ENCODE measurements around the gene JUNB. TPM values are rescaled to one million over a fixed set of nuclear protein-coding genes. Genes with fewer than 3 reads are reported as not detected.

JUNB gene
- total RNA-seq, 1 donor from 2014 or later = 5.7 TPM

- no peaks in the 10 kb centered on the region for H3K9me3 Mint-ChIP-seq (ENCODE audit: low read depth)
- H3K27ac Mint-ChIP-seq = no peak overlapping the region
- peak overlapping the region; percentile 45 for H3K4me3 Mint-ChIP-seq (ENCODE audit: low read depth)
Measured at GRCh38 chr19:12773571-12773970, 17.7 kb upstream of the JUNB start.

DNA sequence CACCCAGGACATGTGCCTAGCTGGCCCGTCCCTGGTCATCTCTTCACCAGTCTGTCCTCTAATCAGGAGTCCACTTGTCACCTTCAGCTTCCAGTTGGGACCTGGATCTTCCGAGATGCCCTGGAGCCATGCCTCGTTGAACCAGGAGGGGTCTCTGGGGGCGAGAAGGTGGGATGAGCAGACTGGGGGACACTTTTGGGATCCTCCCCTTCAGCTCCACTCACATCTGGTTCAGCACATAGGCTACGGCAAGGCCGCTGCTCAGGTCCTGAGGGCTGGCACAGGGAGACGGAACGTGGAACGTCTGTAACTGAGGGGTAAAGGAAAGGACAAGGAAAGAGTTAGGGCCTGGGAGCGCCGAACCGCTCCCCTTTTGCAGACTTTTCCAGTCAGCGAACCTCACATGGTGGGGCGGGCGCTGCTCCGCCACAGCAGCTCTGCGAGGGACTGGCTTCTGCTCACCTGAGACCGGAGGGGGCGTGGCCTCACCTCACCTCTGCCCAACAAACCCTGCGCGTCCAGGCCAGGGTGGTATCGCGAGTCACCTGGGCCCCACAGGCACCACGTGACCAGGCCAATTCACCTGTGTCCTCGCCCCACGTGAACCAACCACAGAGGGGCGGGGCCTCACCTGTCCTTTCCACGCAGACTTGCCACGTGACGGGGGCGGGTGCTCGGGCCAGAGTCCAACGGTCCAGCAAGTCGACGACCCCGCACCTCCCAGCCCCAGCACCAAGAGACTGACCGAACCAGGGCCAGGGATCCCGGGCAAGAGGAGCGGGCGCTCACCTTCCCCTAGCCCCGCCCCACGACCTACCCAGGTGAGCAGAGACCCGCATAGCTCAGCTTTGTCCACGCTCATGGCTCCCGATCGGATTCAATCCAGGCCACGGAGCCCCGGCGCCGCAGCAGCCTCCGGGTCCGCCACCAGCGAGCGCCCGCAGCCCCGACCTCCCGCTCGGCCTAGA, 16.4 kb upstream of the JUNB start, which contains the start of gene HOOK2:
HOOK2 (minus strand) TSS at position 965 of the 968 bp plus-strand sequence; CDS start at position 862, 103 bp downstream.
- peak within 1 kb of the TSS; percentile 99 for H3K27ac Mint-ChIP-seq
- peaks cover 13% of the 10 kb centered on the region for H3K4me1 Mint-ChIP-seq (ENCODE audit: low read depth)

More at GRCh38 chr19:12773571-12773970, 17.7 kb upstream of the JUNB start:
- Mint-ChIP-seq H3K27me3 (peaks cover 3% of the 10 kb centered on the region), H3K4me1 (ENCODE audit: low read depth) (peaks cover 12% of the 10 kb centered on the region), H3K36me3 (ENCODE audit: insufficient read depth) (peaks cover 4% of the 10 kb centered on the region)
- no peak for DNase-seq (ENCODE audit: low spot score, unreplicated experiment)
- TF ChIP-seq, protein P1, sequence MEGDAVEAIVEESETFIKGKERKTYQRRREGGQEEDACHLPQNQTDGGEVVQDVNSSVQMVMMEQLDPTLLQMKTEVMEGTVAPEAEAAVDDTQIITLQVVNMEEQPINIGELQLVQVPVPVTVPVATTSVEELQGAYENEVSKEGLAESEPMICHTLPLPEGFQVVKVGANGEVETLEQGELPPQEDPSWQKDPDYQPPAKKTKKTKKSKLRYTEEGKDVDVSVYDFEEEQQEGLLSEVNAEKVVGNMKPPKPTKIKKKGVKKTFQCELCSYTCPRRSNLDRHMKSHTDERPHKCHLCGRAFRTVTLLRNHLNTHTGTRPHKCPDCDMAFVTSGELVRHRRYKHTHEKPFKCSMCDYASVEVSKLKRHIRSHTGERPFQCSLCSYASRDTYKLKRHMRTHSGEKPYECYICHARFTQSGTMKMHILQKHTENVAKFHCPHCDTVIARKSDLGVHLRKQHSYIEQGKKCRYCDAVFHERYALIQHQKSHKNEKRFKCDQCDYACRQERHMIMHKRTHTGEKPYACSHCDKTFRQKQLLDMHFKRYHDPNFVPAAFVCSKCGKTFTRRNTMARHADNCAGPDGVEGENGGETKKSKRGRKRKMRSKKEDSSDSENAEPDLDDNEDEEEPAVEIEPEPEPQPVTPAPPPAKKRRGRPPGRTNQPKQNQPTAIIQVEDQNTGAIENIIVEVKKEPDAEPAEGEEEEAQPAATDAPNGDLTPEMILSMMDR (IDR thresholded peaks at IDR 0.05; ENCODE audit: unreplicated experiment) = no peak

DNA sequence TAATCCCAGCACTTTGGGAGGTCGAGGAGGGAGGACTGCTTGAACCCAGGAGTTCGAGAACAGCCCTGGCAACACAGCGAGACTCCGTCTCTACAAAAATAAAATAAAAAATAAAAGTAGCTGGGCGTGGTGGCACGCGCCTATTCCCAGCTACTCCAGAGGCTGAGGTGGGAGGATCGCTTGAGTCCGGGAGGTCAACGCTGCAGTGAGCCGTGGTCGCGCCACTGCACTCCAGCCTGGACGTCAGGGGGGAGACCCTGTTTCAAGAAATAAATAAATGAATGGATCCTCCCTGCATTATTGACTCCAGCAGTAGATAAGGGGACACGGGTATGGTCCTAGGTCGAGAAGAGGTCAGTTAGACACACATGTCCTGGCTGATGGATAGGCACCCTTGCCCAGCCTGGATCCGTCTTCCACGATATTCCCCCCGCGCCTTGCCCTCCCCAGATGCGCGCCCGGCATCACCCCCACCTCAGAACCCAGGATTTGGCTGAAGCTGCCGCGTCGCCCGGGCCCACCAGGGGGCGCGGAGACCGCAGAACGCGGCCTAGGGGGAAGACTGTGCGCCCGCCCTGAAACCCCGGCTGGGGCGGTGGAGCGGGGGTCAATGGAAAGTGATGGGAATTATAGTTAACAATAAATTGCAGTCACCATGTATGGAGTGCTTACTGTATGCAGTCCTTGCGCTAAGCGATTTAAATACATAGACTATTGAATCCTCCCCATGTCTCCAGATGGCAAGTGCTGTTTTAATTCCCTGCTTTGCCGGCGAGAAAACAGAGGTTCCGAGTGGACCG, 13.9 kb upstream of the JUNB start:
- TF ChIP-seq, protein P1 (IDR thresholded peaks at IDR 0.05; ENCODE audit: unreplicated experiment) = peak; percentile 97
- peaks cover 13% of the 10 kb centered on the region for H3K4me1 Mint-ChIP-seq (ENCODE audit: low read depth)
- no peaks in the 10 kb centered on the region for H3K9me3 Mint-ChIP-seq (ENCODE audit: low read depth)
- H3K36me3 Mint-ChIP-seq (ENCODE audit: insufficient read depth) = peaks cover 4% of the 10 kb centered on the region
- H3K27ac Mint-ChIP-seq = peak overlapping the region; percentile 52
- peak; percentile 76 for DNase-seq (ENCODE audit: low spot score, unreplicated experiment)
- peak overlapping the region; percentile 74 for H3K4me3 Mint-ChIP-seq (ENCODE audit: low read depth)
- peaks cover 11% of the 10 kb centered on the region for H3K27me3 Mint-ChIP-seq

More for the DNA sequence above, 16.4 kb upstream of the JUNB start, which contains the start of gene HOOK2:
- H3K27me3 Mint-ChIP-seq = peaks cover 11% of the 10 kb centered on the region
- TF ChIP-seq, protein P1 (IDR thresholded peaks at IDR 0.05; ENCODE audit: unreplicated experiment) = no peak
- H3K9me3 Mint-ChIP-seq (ENCODE audit: low read depth) = no peaks in the 10 kb centered on the region
- DNase-seq (ENCODE audit: low spot score, unreplicated experiment) = peak; percentile 94
- H3K4me3 Mint-ChIP-seq (ENCODE audit: low read depth) = peak within 1 kb of the TSS; percentile 89
- peaks cover 4% of the 10 kb centered on the region for H3K36me3 Mint-ChIP-seq (ENCODE audit: insufficient read depth)

DNA sequence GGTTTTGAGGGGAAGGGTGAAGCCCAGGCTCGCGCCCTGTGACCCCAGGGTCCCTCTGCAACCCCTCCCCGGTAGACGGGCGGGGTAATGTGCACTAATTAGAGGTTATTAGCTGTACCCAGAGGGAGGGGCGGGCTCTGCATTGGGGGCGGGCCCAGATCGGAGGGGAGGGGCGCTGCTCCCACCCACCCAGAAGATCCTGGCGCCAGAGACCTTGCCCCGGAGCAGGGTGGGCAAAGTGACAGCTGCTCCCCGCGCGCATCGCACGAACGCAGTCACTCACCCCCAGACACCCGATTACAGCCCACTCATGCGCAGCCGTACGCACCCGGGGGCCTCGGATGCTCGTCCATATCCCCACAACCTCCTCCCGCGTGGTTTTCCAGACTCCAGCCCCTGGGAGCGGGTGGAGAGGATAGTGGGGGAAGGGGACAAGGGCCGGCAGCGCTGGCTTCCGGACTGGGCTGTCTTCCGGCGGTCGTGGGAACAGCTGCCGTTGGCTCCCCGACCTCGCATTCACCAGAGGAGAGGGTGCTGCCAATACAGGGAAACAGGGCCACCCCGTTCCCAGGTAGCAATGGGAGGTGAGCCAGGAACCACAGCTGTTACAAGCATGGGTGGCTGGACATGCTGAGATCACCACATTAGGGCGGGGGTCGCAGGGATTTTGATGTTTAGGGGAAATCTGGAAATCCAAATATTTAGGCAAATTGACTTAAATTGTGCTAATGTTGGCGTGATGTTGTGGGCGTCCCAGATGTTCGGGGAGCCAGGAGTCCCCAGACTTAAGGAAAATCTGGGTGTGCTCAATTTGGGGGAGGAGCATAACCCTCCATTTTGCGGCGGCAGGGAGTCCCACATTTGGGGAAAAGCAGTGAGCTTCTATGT, 13.0 kb upstream of the JUNB start:
- peaks cover 13% of the 10 kb centered on the region for H3K4me1 Mint-ChIP-seq (ENCODE audit: low read depth)
- no peak for DNase-seq (ENCODE audit: low spot score, unreplicated experiment)
- H3K4me3 Mint-ChIP-seq (ENCODE audit: low read depth) = peak overlapping the region; percentile 74
- H3K27me3 Mint-ChIP-seq = peaks cover 11% of the 10 kb centered on the region
- peaks cover 4% of the 10 kb centered on the region for H3K36me3 Mint-ChIP-seq (ENCODE audit: insufficient read depth)
- H3K27ac Mint-ChIP-seq = peak overlapping the region; percentile 11
- no peaks in the 10 kb centered on the region for H3K9me3 Mint-ChIP-seq (ENCODE audit: low read depth)
- TF ChIP-seq, protein P1 (IDR thresholded peaks at IDR 0.05; ENCODE audit: unreplicated experiment) = no peak
